Esophagus squamous epithelium (tissue), 4 donors: ENCODE results near the gene MPEG1.

Experiments
- POLR2A ChIP-seq, 4 donors: fragments of 450-650 bp; IDR thresholded peaks; one replicate each; pipeline ENCODE4 v1.6.1; 2017; ENCODE audit warnings: antibody characterized with exemption in 4 of 4, mild to moderate bottlenecking in 4 of 4, moderate library complexity in 3 of 4
- TF ChIP-seq, protein P1 (sequence below), 6 experiments: fragments of 450-650 bp in 4 of 6; fragments of 200-600 bp in 2 of 6; sonication (generic) in 2 of 6; IDR thresholded peaks; one replicate each; pipeline ENCODE4 v1.5.1; 2016 to 2019; ENCODE audit warnings: antibody characterized with exemption in 6 of 6, mild to moderate bottlenecking in 4 of 6, moderate library complexity in 4 of 6

DNA sequence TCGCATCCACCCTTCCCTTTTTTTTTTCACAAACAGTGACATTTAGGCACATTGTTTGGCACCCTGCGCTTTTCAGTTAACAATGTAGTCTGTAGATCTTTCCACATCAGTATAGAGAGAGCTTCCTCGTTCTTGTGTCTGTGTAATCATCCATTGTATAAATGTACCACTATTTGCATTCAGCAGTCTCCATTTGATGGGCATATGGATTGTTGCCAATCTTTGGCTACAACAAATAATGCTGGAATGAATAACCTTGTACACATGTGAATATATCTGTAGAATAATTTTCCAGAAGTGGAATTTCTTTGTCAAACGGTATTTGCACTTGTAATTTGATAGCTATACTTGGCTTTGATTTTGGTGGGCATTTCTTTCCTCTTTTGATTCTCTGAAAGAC lies 17.1 kb downstream of the MPEG1 start:
- TF ChIP-seq, protein P1, sequence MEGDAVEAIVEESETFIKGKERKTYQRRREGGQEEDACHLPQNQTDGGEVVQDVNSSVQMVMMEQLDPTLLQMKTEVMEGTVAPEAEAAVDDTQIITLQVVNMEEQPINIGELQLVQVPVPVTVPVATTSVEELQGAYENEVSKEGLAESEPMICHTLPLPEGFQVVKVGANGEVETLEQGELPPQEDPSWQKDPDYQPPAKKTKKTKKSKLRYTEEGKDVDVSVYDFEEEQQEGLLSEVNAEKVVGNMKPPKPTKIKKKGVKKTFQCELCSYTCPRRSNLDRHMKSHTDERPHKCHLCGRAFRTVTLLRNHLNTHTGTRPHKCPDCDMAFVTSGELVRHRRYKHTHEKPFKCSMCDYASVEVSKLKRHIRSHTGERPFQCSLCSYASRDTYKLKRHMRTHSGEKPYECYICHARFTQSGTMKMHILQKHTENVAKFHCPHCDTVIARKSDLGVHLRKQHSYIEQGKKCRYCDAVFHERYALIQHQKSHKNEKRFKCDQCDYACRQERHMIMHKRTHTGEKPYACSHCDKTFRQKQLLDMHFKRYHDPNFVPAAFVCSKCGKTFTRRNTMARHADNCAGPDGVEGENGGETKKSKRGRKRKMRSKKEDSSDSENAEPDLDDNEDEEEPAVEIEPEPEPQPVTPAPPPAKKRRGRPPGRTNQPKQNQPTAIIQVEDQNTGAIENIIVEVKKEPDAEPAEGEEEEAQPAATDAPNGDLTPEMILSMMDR (IDR thresholded peaks at IDR 0.05), result no peak
- TF ChIP-seq POLR2A (IDR thresholded peaks at IDR 0.05), result no peak
